Stimulated activated memory B cell treated with anti-CD40 and anti-IgM and Interleukin-4, amounts not matched to agents 10 μg/mL and 1 μg/mL and 100 μg/mL, for 72 hours (primary cell): Measurements from ENCODE around the gene LYPD5.

ENCODE experiments used
- ATAC-seq: fragments of 150-1000 bp; cut with Tn5 transposase; 2 replicates; pipeline ENCODE4 v1.10.0; 2021
- H3K27ac Mint-ChIP-seq: one replicate; pipeline ENCODE4 v1.8.0; 2022; ENCODE audit warnings: mild to moderate bottlenecking, mixed read lengths
- H3K27me3 Mint-ChIP-seq: one replicate; pipeline ENCODE4 v1.8.0; 2022; ENCODE audit warnings: mixed read lengths
- H3K36me3 Mint-ChIP-seq: one replicate; pipeline ENCODE4 v1.8.0; 2022; ENCODE audit warnings: mixed read lengths
- H3K4me1 Mint-ChIP-seq: one replicate; pipeline ENCODE4 v1.8.0; 2022; ENCODE audit warnings: mixed read lengths
- H3K4me3 Mint-ChIP-seq: one replicate; pipeline ENCODE4 v1.8.0; 2022; ENCODE audit warnings: mild to moderate bottlenecking, moderate library complexity, mixed read lengths
- H3K9me3 Mint-ChIP-seq: one replicate; pipeline ENCODE4 v1.8.0; 2022; ENCODE audit warnings: mixed read lengths

The LYPD5 gene

GRCh38 chr19:43755256-43755801 lies 46.9 kb downstream of the LYPD5 start:
- Mint-ChIP-seq H3K27me3 (no peaks in the 10 kb centered on the region), H3K9me3 (no peaks in the 10 kb centered on the region), H3K4me1 (peaks cover 68% of the 10 kb centered on the region), H3K4me3 (peak overlapping the region; percentile 91), H3K27ac (peak overlapping the region; percentile 96), H3K36me3 (peaks cover 14% of the 10 kb centered on the region)
- ATAC-seq = peak; percentile 48

GRCh38 chr19:43754503-43755255 lies 47.6 kb downstream of the LYPD5 start, which contains the start of gene SMG9:
Gene SMG9, minus strand, starts transcription at chr19:43754962. Its CDS starts 4,221 bp downstream, at chr19:43750741.
- Mint-ChIP-seq H3K27me3 (no peaks in the 10 kb centered on the region), H3K27ac (peak within 1 kb of the TSS; percentile 96), H3K4me1 (peaks cover 73% of the 10 kb centered on the region), H3K9me3 (no peaks in the 10 kb centered on the region), H3K36me3 (peaks cover 19% of the 10 kb centered on the region), H3K4me3 (peak within 1 kb of the TSS; percentile 91)
- ATAC-seq = peak; percentile 90

GRCh38 chr19:43754253-43754502 lies 48.1 kb downstream of the LYPD5 start:
- H3K4me1 Mint-ChIP-seq = peaks cover 72% of the 10 kb centered on the region
- H3K27ac Mint-ChIP-seq = peak overlapping the region; percentile 96
- H3K4me3 Mint-ChIP-seq = peak overlapping the region; percentile 91
- H3K27me3 Mint-ChIP-seq = no peaks in the 10 kb centered on the region
- H3K9me3 Mint-ChIP-seq = no peaks in the 10 kb centered on the region
- ATAC-seq = no peak
- H3K36me3 Mint-ChIP-seq = peaks cover 20% of the 10 kb centered on the region

- Mint-ChIP-seq H3K4me3 (no peak overlapping the region), H3K27ac (peak overlapping the region; percentile 96), H3K27me3 (no peaks in the 10 kb centered on the region), H3K4me1 (peaks cover 72% of the 10 kb centered on the region), H3K36me3 (peaks cover 29% of the 10 kb centered on the region), H3K9me3 (no peaks in the 10 kb centered on the region)
- ATAC-seq = no peak
Observed at GRCh38 chr19:43752287-43752875, 49.9 kb downstream of the LYPD5 start.

GRCh38 chr19:43751466-43752220 lies 50.6 kb downstream of the LYPD5 start:
- H3K36me3 Mint-ChIP-seq = peaks cover 30% of the 10 kb centered on the region
- H3K9me3 Mint-ChIP-seq = no peaks in the 10 kb centered on the region
- no peak overlapping the region for H3K4me3 Mint-ChIP-seq
- H3K27ac Mint-ChIP-seq = peak overlapping the region; percentile 96
- peaks cover 67% of the 10 kb centered on the region for H3K4me1 Mint-ChIP-seq
- no peak for ATAC-seq
- no peaks in the 10 kb centered on the region for H3K27me3 Mint-ChIP-seq

- Mint-ChIP-seq H3K4me1 (peaks cover 66% of the 10 kb centered on the region), H3K27ac (peak overlapping the region; percentile 96), H3K27me3 (no peaks in the 10 kb centered on the region), H3K9me3 (no peaks in the 10 kb centered on the region), H3K4me3 (no peak overlapping the region), H3K36me3 (peaks cover 40% of the 10 kb centered on the region)
- ATAC-seq = no peak
Observed at GRCh38 chr19:43749898-43750297, 52.3 kb downstream of the LYPD5 start.

- H3K27ac Mint-ChIP-seq = peak overlapping the region; percentile 96
- peaks cover 67% of the 10 kb centered on the region for H3K4me1 Mint-ChIP-seq
- H3K27me3 Mint-ChIP-seq = no peaks in the 10 kb centered on the region
- ATAC-seq = no peak
- H3K4me3 Mint-ChIP-seq = peak overlapping the region; percentile 1
- no peaks in the 10 kb centered on the region for H3K9me3 Mint-ChIP-seq
- peaks cover 48% of the 10 kb centered on the region for H3K36me3 Mint-ChIP-seq
Observed at GRCh38 chr19:43749152-43749551, 53.1 kb downstream of the LYPD5 start.

- peaks cover 52% of the 10 kb centered on the region for H3K36me3 Mint-ChIP-seq
- no peak for ATAC-seq
- H3K4me3 Mint-ChIP-seq = peak overlapping the region; percentile 51
- no peaks in the 10 kb centered on the region for H3K9me3 Mint-ChIP-seq
- no peaks in the 10 kb centered on the region for H3K27me3 Mint-ChIP-seq
- peaks cover 63% of the 10 kb centered on the region for H3K4me1 Mint-ChIP-seq
- H3K27ac Mint-ChIP-seq = peak overlapping the region; percentile 96
Observed at GRCh38 chr19:43748685-43749084, 53.6 kb downstream of the LYPD5 start.

- Mint-ChIP-seq H3K36me3 (peaks cover 55% of the 10 kb centered on the region), H3K4me3 (peak overlapping the region; percentile 51)
- ATAC-seq = no peak
Observed at GRCh38 chr19:43748205-43748594, 54.0 kb downstream of the LYPD5 start.

GRCh38 chr19:43747557-43748204 lies 54.6 kb downstream of the LYPD5 start:
- H3K4me3 Mint-ChIP-seq = peak overlapping the region; percentile 37
- H3K9me3 Mint-ChIP-seq = no peaks in the 10 kb centered on the region
- peak; percentile 44 for ATAC-seq

More at GRCh38 chr19:43748205-43748594, 54.0 kb downstream of the LYPD5 start:
- Mint-ChIP-seq H3K9me3 (no peaks in the 10 kb centered on the region), H3K27ac (peak overlapping the region; percentile 96), H3K4me1 (peaks cover 59% of the 10 kb centered on the region), H3K27me3 (no peaks in the 10 kb centered on the region)

More at GRCh38 chr19:43747557-43748204, 54.6 kb downstream of the LYPD5 start:
- Mint-ChIP-seq H3K27ac (peak overlapping the region; percentile 96), H3K4me1 (peaks cover 53% of the 10 kb centered on the region), H3K27me3 (no peaks in the 10 kb centered on the region), H3K36me3 (peaks cover 60% of the 10 kb centered on the region)
